Astrocyte (in vitro differentiated cells and primary cell): ENCODE results near the gene CD209.

ENCODE experiments used
- CTCF ChIP-seq: IDR thresholded peaks from 2 replicates; pipeline ENCODE4 v1.5.1; 2011; ENCODE audit warnings: low read depth, mild to moderate bottlenecking, inconsistent platforms, low read length, moderate library complexity; ENCODE audit not compliant: insufficient read depth
- EZH2 ChIP-seq: IDR thresholded peaks from 2 replicates; pipeline ENCODE4 v1.6.1; 2012; ENCODE audit warnings: mild to moderate bottlenecking, low read length, inconsistent platforms; ENCODE audit not compliant: insufficient read depth

- TF ChIP-seq CTCF = no peak
- TF ChIP-seq EZH2 = no peak
Observed at GRCh38 chr19:7694499-7694898, 52.8 kb downstream of the CD209 start.
